ENCODE data around the gene BCAS4.

DNA sequence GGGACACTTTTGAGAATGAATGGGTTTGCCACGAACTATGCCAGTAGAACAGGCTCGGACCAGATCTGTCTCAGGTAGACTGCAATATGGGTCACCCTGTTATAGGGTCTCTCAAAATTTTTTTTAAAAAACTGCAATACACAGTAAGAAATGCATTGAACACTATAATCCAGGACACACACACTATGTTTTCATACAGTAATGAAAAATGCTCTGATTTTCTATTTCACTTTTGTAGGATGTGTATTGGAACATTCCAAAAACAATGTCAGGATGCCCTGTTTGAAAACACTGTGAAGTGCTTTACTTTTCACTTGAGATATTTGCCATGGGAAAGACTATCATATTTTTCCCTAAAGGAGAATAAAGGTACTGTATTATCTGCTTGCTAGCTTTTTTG is 38.4 kb upstream of the BCAS4 start:
- TF ChIP-seq, protein P1, sequence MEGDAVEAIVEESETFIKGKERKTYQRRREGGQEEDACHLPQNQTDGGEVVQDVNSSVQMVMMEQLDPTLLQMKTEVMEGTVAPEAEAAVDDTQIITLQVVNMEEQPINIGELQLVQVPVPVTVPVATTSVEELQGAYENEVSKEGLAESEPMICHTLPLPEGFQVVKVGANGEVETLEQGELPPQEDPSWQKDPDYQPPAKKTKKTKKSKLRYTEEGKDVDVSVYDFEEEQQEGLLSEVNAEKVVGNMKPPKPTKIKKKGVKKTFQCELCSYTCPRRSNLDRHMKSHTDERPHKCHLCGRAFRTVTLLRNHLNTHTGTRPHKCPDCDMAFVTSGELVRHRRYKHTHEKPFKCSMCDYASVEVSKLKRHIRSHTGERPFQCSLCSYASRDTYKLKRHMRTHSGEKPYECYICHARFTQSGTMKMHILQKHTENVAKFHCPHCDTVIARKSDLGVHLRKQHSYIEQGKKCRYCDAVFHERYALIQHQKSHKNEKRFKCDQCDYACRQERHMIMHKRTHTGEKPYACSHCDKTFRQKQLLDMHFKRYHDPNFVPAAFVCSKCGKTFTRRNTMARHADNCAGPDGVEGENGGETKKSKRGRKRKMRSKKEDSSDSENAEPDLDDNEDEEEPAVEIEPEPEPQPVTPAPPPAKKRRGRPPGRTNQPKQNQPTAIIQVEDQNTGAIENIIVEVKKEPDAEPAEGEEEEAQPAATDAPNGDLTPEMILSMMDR (IDR thresholded peaks at IDR 0.05; ENCODE audit: low read length) = no peak
- no peak for TF ChIP-seq EZH2 (IDR thresholded peaks at IDR 0.05; ENCODE audit: borderline replicate concordance, low read length)
